SK-N-MC (cell line): ENCODE results near the gene ONECUT3.

Experiments used
- EZH2 ChIP-seq: fragments of 200-600 bp; sonication (generic); IDR thresholded peaks from one replicate; pipeline ENCODE4 v1.6.1; 2017; ENCODE audit warnings: antibody characterized with exemption
- FOXP2 ChIP-seq: optimal IDR thresholded peaks from 2 replicates; pipeline ENCODE3; 2011; ENCODE audit warnings: mild to moderate bottlenecking, moderate library complexity; ENCODE audit not compliant: insufficient read depth; ENCODE audit errors: extremely low read length, control extremely low read depth
- POLR2AphosphoS5 ChIP-seq: IDR thresholded peaks from 2 replicates; pipeline ENCODE4 v1.6.1; 2012; ENCODE audit warnings: mild to moderate bottlenecking, low read depth, low read length, borderline replicate concordance

DNA sequence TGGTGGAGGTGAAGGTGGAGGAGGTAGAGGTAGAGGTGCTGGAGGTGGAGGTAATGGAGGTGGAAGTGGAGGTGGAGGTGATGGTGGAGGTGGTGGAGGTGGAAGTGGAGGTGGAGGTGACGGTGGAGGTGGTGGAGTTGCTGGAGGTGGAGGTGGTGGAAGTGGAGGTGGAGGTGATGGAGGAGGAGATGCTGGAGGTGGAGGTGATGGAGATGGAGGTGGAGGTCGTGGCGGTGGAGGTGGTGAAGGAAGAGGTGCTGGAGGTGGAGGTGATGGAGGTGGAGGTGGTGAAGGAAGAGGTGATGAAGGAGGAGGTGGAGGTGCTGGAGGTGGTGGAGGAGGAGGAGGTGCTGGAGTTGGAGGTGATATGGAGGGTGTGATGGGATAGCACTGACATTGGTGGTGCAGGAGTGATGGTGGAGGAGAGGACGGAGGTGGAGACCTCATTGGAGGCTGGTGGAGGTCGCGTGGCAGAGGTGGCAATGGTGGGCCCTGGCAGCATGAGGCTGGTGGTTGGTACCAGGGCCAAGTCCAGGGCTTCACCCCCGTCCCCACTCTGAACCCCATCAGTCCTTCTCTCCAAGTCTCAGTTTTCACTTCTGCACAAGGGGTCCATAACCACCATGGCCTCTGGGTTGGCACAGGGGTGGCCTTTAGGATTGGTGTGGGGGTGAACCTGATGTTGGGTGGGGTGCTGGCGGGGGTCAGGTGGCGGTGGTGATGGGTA is 15.8 kb downstream of the ONECUT3 start:
- TF ChIP-seq EZH2 (no peak), POLR2AphosphoS5 (no peak), FOXP2 (no peak)
